NCI-H146 treated with DMSO at 0.1 percent for 48 hours (cell line): ENCODE results near the gene RHBDF2.

Experiments used
- DNase-seq: peaks from one replicate; lab custom pipeline; 2025; ENCODE audit not compliant: unreplicated experiment; lab: John Stamatoyannopoulos, UW

The RHBDF2 gene

DNA sequence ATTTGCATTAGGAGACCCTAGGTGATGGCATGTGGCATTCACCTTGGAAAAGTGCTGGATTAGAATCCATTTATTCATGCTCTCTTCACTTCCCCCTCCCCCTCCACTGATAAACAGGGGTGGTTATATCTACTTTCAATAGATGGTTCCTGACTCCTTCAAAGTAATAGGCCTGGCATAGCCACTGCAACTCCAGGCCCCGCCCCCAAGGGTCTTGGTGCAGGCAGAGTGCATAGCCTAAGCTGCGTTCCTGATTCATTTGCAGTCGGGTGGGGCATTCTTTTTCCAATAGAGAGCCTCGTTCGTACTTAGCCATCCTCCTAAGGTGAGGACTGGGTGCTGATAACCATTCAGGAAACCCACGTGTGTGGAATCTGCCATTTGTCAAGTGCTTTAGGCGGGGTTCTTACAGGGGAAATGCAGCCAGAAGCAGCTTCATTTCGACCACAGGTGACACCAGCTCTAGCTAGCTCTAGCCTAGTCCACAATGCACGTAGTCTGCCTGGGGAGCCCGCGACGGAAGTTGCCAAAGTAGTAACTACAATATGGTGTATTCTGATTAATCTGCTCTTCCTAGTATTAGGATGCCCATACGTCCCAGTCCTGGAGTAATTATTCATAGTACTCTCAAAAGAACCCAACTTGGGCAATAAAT lies 59.4 kb downstream of the RHBDF2 start:
- DNase-seq, result no peak

DNA sequence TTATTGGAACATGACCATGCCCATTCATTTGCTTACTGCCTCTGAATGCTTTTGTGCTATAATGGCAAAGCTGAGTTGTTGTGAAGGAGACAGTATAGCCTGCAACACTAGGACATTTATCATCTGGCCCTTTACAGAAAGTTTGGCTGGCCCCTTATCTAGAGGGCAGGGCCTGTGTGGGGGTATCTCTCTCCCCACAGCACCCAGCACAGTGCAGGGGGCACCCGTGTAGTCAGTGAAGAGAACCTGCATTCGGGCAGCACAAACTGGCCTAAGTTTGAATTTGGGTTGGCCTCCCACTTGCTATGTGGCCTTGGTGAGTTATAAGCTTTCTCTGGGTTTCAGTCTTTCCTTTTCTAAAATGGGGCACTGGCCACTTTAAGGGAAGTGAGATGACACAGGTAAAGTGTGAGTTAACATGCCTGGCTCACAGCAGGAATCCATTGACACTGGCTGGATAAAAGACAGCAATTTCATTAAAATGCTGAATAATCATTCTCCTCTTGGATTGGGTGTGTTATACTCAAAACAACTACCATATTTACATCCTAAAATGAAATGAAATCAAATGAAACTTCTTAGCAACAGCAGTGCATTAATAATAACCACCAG lies 60.4 kb downstream of the RHBDF2 start:
- DNase-seq, result no peak

DNA sequence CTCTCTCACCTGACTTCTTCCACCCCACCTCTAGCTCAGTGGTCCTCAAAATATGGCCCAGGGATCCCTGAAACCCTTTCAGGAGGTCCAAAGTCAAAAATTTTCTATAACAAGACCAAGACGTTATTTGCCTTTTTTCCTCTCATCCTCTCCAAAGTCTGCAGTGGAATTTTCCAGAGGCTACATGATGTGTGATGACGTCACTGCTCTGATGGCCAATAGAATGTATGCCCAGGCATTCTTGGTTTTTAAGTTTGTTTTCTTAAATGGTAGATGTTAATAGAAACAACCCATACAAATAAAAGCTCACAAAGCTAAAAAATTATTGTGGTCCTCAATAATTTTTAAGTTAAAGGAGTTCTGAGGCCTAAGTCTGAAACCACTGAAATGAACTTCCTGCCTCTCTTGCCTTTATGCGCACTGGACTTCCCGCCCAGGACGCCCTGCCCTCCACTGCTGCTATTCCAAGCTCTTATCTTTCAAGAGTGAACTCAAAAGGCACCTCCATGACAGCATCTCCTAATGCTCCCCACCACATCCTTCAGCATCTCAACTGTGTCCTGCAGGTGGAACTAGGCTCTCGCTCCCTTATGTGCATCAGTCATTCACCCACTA lies 61.8 kb downstream of the RHBDF2 start:
- DNase-seq, result no peak

DNA sequence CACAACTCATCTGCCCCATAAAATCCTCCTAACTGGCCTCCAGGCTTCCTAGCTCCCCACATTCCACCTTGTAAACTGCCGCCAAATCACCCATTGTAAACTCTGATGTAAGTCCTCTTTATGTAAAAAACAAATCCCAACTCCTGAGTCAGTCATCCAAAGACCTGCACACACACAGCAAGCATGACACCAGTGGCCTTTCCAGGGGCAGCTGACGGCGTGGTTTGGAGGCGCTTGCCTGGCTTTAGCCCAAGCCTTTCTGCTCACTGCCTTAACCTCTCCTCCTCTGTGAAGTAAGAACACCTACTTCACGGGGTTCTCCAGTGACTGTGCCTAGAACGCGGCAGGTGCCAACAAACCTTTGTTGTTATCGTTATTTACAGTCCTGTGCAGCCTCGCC lies 62.3 kb downstream of the RHBDF2 start:
- DNase-seq, result no peak

DNA sequence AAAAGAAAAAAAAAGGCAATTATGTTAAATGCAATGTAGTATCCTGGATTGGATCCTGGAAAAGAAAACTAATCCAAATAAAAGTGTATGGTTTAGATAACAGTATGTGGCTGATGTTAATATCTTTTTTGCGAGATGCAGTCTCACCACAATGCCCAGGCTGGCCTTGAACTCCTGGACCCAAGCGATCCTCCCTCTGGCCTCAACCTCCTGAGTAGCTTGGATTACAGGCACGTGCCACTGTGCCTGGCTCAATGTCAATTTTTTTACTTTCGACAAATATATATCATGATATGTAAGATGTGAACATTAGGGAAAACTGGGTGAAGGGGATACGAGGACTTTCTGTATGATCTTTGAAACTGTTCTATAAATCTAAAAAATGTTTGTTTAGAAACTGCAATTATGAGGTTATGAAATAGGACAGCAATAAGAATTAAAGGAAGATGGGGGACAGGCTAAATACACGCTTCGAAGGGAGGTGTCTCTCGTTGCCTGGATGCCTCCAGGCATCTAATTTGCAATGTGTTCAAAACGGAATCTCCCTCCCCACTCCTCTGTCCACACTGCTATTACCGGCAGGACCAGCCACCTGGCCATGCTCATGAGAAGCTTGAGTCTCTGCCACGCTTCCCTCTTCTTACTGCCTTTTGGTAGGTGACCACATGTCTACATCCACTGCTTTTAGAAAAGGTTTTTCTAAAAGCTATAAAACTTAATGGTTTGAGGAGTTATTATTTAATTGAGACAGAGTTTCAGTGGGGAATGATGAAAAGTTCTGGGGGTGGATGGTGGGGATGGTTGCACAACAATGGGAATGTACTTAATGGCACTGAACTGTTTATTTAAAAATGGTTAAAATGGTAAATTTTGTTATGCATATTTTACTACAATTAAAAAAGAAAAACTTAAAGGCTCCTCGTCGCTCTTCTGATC lies 63.5 kb downstream of the RHBDF2 start:
- DNase-seq, result peak; percentile 36

DNA sequence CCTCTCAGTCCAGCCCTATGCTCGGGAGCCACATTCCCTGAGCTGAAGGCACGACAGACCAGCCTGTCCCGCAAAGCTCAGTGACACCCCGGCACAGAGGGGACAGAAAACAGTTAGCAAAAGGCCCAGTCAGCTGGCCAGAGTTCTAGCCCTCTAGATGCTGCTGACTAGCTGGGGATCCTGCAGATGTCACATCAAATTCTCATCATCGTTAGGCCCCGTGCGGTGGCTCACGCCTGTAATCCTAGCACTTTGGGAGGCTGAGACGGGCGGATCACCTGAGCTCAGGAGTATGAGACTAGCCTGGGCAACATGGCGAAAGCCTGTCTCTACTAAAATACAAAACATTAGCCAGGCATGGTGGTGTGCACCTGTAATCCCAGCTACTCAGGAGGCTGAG lies 65.5 kb downstream of the RHBDF2 start:
- DNase-seq, result no peak

DNA sequence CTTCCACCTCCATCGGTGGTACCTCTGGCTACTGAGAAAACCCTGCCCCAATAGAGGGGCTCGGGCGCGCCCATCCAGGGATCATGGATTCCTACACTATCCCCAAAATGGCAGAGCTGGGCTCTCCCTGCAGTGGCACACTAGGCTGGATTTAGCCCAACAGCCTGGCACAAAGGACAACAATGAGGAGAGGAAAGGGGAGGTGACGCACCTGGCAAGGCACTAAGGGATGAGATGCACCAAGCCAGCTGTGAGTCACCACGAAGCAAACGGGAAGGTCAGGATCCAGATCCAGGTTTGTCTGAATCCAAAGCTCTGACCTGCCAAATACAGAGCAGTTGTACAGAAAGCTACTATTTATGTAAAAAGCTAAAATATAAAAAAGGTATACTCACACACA lies 66.4 kb downstream of the RHBDF2 start:
- DNase-seq, result no peak

DNA sequence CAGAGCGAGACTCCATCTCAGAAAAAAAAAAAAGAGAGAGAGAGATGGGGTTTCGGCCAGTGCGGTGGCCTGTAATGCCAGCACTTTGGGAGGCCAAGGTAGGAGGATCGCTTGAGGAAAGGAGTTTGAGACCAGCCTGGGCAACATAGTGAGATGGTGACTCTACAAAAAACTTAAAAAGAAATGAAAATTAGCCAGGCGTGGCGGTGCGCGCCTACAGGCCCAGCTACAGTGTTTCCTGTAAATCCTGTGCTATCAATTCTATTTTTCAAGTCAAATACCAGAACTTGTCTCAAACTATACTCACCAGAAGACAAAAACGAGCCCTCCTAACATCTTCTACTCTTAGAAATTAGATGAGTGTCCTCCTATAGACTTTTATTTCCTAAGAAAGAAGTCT lies 67.5 kb downstream of the RHBDF2 start:
- DNase-seq, result no peak

DNA sequence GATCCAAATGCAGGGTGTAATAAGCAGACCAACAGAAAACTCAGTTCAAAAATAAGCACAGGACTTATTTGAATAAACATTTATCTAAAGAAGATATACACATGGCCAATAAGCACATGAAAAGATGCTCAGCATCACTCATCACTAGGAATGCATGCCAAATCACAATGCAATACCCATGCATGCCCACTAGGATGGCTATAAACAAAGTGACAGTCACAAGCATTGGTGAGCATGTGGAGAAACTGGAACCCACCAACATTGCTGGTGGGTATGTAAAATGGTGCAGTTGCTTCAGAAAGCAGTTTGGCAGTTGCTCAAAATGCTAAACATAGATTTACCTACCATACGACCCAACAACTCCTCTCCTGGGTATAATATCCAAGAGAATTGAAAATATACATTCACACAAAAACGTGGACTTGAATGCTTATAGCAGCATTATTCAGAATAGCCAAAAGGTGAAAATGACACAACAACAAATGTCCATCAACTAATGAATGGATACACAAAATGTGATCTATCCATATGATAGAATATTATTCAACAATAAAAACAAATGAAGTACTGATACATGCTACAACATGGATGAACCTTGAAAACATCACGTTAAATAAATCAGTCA lies 68.4 kb downstream of the RHBDF2 start:
- no peak for DNase-seq

DNA sequence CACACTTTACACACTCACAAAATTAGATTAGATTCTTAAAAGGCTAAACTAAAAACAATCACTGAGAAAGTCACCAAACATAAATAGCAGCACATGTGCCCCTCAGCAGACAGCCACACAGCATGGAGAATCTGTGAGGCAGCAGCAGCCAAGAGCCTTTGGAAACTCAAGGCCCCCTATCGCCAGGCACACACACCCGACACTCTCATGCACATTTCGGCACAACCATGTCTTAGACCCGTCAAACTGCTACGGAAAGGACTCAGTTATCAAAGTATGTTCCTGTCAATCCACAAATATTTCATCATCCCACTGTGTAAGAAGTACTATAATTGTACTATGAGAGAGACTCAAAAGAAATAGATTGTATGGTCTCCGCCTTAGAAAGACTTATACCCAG lies 69.2 kb downstream of the RHBDF2 start:
- no peak for DNase-seq

DNA sequence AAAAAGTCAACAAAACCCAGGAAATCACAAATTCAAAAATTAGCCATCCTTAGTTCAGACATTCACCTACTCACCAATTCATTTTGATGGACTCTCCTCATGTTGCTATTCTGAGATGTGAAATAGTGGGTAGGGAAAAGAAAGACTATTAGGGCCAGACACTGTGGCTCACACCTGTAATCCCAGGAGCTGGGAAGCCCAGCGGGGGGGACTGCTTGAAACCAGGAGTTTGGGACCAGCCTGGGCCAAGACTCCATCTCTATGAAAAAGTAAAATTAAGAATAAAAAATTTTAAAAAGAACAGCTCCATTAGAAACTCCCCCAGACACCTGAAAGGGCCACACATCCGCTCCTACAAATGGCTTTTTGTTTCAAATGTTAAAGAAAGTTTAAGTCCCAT lies 69.7 kb downstream of the RHBDF2 start:
- DNase-seq, result no peak

DNA sequence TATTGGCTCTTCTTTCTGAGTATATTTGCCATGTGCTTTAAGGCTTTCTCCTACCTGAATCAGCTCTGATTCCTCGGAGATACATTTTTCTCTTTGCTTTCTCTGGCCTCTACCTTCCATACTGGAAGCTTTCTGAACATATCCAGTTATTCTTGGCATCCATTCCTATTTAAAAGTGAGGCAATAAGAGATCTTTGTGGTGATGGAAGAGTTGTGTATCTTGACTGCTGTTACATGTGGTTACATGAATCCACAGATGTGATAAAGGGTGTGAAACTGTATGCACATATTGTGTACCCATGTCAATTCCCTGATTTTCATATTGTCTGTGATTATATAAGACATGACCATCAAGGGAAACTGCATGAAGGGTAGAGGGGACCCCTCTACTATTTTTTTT lies 72.7 kb downstream of the RHBDF2 start:
- no peak for DNase-seq

DNA sequence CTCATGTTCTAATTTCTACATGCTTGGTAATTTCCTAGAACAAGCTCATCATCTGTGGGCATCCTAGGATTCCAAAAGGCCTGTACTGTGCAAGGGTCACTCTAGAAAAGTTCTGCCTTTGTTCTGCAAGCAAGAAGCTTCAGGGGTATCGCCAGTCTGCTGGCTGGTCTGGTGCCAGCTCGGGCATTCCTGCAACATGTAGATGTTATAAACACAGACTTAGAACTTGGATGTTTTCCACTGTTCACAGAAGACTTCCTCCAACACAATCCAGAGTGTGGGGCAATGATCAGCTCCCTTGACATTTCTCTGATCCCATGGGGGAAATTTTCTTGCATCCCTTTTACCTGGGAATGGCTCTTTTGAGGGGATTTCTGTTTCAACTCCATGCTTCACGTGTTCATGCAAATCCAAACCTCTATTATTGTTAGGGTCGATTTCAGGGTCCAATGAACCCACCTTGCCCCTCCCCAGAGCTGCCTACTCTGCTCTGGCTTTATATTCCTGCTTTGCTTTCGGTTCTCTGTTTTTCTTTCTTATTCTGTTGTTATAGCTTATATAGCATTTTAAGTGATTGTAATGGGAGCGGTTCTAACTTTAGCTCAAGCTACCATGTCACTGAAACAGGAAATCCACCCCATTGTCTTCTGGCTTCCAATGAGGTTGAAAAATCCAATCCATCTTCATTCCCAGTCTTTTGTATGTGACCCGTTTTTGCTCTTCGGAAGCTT lies 73.6 kb downstream of the RHBDF2 start:
- DNase-seq, result no peak

DNA sequence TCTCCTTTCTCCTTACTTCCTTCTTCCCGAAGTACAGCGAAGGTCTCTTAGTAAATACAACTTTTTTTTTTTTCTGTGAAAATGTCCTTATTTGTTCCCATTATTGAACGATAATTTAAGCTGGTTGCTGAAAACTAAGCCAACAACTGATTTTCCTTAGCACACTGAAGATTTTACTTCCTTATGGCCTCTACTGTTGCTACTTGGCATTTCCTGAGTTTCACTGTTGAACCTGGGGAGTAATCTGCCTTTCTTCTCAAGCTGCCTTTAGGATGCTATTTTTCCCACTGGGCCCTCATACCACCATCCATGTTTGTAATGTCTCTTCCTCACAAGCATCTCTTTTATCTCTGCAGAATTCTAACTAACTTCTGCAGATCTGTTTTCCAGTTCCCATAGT lies 74.4 kb downstream of the RHBDF2 start:
- DNase-seq, result no peak

DNA sequence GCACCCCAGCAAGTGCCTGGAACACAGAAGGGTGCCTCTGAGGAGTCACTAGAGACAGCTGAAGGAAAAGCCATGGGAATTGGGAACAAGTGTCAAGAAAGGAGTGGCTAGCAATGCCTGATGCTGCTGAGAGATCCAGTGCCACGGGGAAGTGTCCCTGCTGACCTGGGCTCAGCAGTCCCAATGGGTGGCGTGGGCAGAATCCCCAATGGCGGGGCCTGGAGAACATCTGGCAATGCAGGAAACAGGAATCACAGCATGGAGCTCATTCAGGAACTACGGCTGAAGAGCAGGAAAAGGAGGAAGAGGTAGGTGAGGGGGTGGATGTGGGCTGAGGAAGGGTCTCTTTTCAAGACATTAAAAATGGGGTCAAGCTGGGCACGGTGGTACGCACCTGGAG lies 78.4 kb downstream of the RHBDF2 start:
- DNase-seq, result no peak

DNA sequence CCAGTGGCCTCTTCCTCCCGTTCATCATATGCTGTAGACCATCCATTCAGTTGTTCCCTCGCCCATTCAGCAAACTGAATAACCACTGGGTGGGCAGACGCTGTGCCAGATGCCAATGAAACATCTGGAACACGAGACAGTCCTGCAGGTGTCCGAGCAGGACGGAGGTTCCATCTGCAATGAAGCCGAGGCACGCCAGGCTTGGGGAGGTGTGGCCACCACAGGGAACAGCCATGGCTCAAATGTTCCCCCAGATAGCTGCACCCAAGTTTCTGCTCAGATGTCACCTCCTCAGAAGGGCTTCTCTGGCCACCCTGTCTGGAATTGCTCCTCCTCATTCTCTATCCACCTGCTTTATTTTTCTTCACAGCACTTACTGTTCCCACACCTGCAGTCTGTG lies 78.8 kb downstream of the RHBDF2 start:
- no peak for DNase-seq

DNA sequence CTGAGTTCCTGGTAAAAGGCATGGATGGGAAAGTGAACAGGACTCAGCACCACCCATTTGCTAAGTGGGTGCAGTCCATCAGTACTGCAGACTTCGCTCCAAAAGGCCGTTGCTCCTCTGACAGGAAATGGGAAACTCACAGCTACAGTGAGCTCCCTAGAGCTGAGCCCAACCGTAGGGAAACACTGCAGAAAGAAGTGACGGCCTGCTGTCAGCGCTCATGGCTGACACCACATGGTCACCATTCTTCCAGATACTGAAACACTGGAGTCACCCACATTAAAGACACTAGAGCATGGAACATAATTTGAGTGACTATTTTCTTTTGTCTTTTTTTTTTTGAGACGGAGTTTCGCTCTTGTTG lies 80.2 kb downstream of the RHBDF2 start:
- DNase-seq, result no peak
